Skeletal muscle satellite cell (primary cell): ENCODE results near the gene SBK2.

ENCODE experiments used
- H3K27me3 ChIP-seq: 2 replicates; pipeline ENCODE4 v1.7.0; 2013; ENCODE audit warnings: low read length; ENCODE audit not compliant: control insufficient read depth, insufficient read depth
- H3K36me3 ChIP-seq: 2 replicates; pipeline ENCODE4 v1.7.0; 2013; ENCODE audit warnings: mild to moderate bottlenecking, control low read depth, low read length; ENCODE audit not compliant: insufficient read depth
- H3K4me1 ChIP-seq: 2 replicates; pipeline ENCODE4 v1.7.0; 2013; ENCODE audit warnings: low read length; ENCODE audit not compliant: control insufficient read depth, insufficient read depth
- H3K4me2 ChIP-seq: 2 replicates; pipeline ENCODE4 v1.7.0; 2013; ENCODE audit warnings: mild to moderate bottlenecking, low read length
- H3K4me3 ChIP-seq: 2 replicates; pipeline ENCODE4 v1.7.0; 2013; ENCODE audit warnings: low read length
- H3K9ac ChIP-seq: 2 replicates; pipeline ENCODE4 v1.7.0; 2013; ENCODE audit warnings: mild to moderate bottlenecking, low read depth, low read length, moderate library complexity
- H3K9me3 ChIP-seq: replicated peaks from 2 replicates; pipeline ENCODE4 v1.7.0; 2013; ENCODE audit warnings: mild to moderate bottlenecking, control low read depth, low read length

The SBK2 gene

GRCh38 chr19:55486971-55487923 lies 49.7 kb downstream of the SBK2 start:
- H3K9me3 ChIP-seq: no peaks in the 10 kb centered on the region
- peak overlapping the region; percentile 78 for H3K4me3 ChIP-seq
- peak overlapping the region; percentile 95 for H3K4me2 ChIP-seq
- H3K9ac ChIP-seq: peak overlapping the region; percentile 83
- peaks cover 5% of the 10 kb centered on the region for H3K27me3 ChIP-seq
- H3K36me3 ChIP-seq: peaks cover 6% of the 10 kb centered on the region
- H3K4me1 ChIP-seq: peaks cover 50% of the 10 kb centered on the region

- H3K4me2 ChIP-seq: peak overlapping the region; percentile 95
- H3K4me1 ChIP-seq: peaks cover 50% of the 10 kb centered on the region
- peak overlapping the region; percentile 83 for H3K9ac ChIP-seq
- no peaks in the 10 kb centered on the region for H3K27me3 ChIP-seq
- peaks cover 8% of the 10 kb centered on the region for H3K36me3 ChIP-seq
- peak overlapping the region; percentile 78 for H3K4me3 ChIP-seq
- H3K9me3 ChIP-seq: no peaks in the 10 kb centered on the region
Measured at GRCh38 chr19:55486043-55486970, 50.6 kb downstream of the SBK2 start.

GRCh38 chr19:55485439-55486011 lies 51.4 kb downstream of the SBK2 start:
- Histone ChIP-seq H3K9ac (peak overlapping the region; percentile 83), H3K36me3 (peaks cover 10% of the 10 kb centered on the region), H3K4me1 (peaks cover 50% of the 10 kb centered on the region), H3K27me3 (no peaks in the 10 kb centered on the region), H3K4me2 (peak overlapping the region; percentile 95), H3K9me3 (no peaks in the 10 kb centered on the region), H3K4me3 (peak overlapping the region; percentile 78)

- H3K4me3 ChIP-seq: peak within 1 kb of the TSS; percentile 78
- H3K9ac ChIP-seq: peak within 1 kb of the TSS; percentile 83
- peaks cover 50% of the 10 kb centered on the region for H3K4me1 ChIP-seq
- peaks cover 10% of the 10 kb centered on the region for H3K36me3 ChIP-seq
- no peaks in the 10 kb centered on the region for H3K27me3 ChIP-seq
- H3K4me2 ChIP-seq: peak within 1 kb of the TSS; percentile 95
- H3K9me3 ChIP-seq: no peaks in the 10 kb centered on the region
Measured at GRCh38 chr19:55484593-55485438, 52.1 kb downstream of the SBK2 start, which contains the start of gene NAT14. Gene NAT14, plus strand, starts transcription at chr19:55485188. Its CDS starts 521 bp downstream, at chr19:55485709.

- H3K36me3 ChIP-seq: peaks cover 10% of the 10 kb centered on the region
- peak overlapping the region; percentile 83 for H3K9ac ChIP-seq
- H3K27me3 ChIP-seq: no peaks in the 10 kb centered on the region
- peaks cover 41% of the 10 kb centered on the region for H3K4me1 ChIP-seq
- peak overlapping the region; percentile 95 for H3K4me2 ChIP-seq
- no peaks in the 10 kb centered on the region for H3K9me3 ChIP-seq
- peak overlapping the region; percentile 78 for H3K4me3 ChIP-seq
Measured at GRCh38 chr19:55483706-55484592, 53.0 kb downstream of the SBK2 start.

GRCh38 chr19:55482967-55483705 lies 53.8 kb downstream of the SBK2 start:
- no peaks in the 10 kb centered on the region for H3K27me3 ChIP-seq
- H3K4me3 ChIP-seq: no peak overlapping the region
- H3K9me3 ChIP-seq: no peaks in the 10 kb centered on the region
- no peak overlapping the region for H3K4me2 ChIP-seq
- H3K36me3 ChIP-seq: peaks cover 10% of the 10 kb centered on the region
- no peak overlapping the region for H3K9ac ChIP-seq
- peaks cover 41% of the 10 kb centered on the region for H3K4me1 ChIP-seq

- Histone ChIP-seq H3K27me3 (no peaks in the 10 kb centered on the region), H3K4me2 (no peak overlapping the region), H3K36me3 (peaks cover 10% of the 10 kb centered on the region), H3K9ac (no peak overlapping the region), H3K9me3 (no peaks in the 10 kb centered on the region), H3K4me1 (peaks cover 40% of the 10 kb centered on the region), H3K4me3 (no peak overlapping the region)
Measured at GRCh38 chr19:55482156-55482961, 54.6 kb downstream of the SBK2 start.

GRCh38 chr19:55481794-55482155 lies 55.2 kb downstream of the SBK2 start:
- H3K9ac ChIP-seq: no peak overlapping the region
- peaks cover 10% of the 10 kb centered on the region for H3K36me3 ChIP-seq
- H3K4me2 ChIP-seq: no peak overlapping the region
- H3K9me3 ChIP-seq: no peaks in the 10 kb centered on the region
- peaks cover 34% of the 10 kb centered on the region for H3K4me1 ChIP-seq
- no peak overlapping the region for H3K4me3 ChIP-seq
- H3K27me3 ChIP-seq: no peaks in the 10 kb centered on the region

GRCh38 chr19:55481148-55481793 lies 55.7 kb downstream of the SBK2 start:
- H3K36me3 ChIP-seq: peaks cover 10% of the 10 kb centered on the region
- no peaks in the 10 kb centered on the region for H3K9me3 ChIP-seq
- H3K27me3 ChIP-seq: no peaks in the 10 kb centered on the region
- H3K9ac ChIP-seq: no peak overlapping the region
- no peak overlapping the region for H3K4me2 ChIP-seq
- H3K4me3 ChIP-seq: no peak overlapping the region
- H3K4me1 ChIP-seq: peaks cover 29% of the 10 kb centered on the region
